Tibial artery (tissue), 4 donors: ENCODE data around the gene URB1.

ENCODE experiments used
- DNase-seq, 2 donors: peaks; one replicate each; pipeline ENCODE4 v3.0.0-alpha.2; 2019
- H3K27ac ChIP-seq, 2 donors: fragments of 200-600 bp; sonication (generic) in 1 of 2; 1 replicate in 1 of 2; 2 replicates in 1 of 2; pipeline ENCODE4 v1.5.1; 2018 to 2019; ENCODE audit warnings: mild to moderate bottlenecking in 1 of 2
- H3K27me3 ChIP-seq, 2 donors: fragments of 200-600 bp; sonication (generic) in 1 of 2; one replicate each; pipeline versions ENCODE4 v1.5.1 to v1.6.0; 2016 to 2019
- H3K36me3 ChIP-seq, 3 donors: fragments of 200-600 bp; sonication (generic) in 2 of 3; one replicate each; pipeline ENCODE4 v1.5.1; 2016 to 2019; ENCODE audit warnings: mild to moderate bottlenecking in 2 of 3
- H3K4me1 ChIP-seq, 4 donors: fragments of 200-600 bp; sonication (generic) in 2 of 4; 1 replicate in 3 of 4; 2 replicates in 1 of 4; pipeline ENCODE4 v1.5.1; 2016 to 2019
- H3K4me3 ChIP-seq, 2 donors: fragments of 200-600 bp; sonication (generic) in 1 of 2; 1 replicate in 1 of 2; 2 replicates in 1 of 2; pipeline ENCODE4 v1.5.1; 2018 to 2019; ENCODE audit warnings: mild to moderate bottlenecking in 2 of 2
- H3K9me3 ChIP-seq, 3 donors: fragments of 200-600 bp; sonication (generic) in 1 of 3; one replicate each; pipeline ENCODE4 v1.5.1; 2016 to 2019
- CTCF ChIP-seq, 2 experiments: fragments of 200-600 bp in 1 of 2; fragments of 450-650 bp in 1 of 2; IDR thresholded peaks; one replicate each; pipeline ENCODE4 v1.5.1; 2017 to 2019; ENCODE audit warnings: antibody characterized with exemption in 2 of 2, mild to moderate bottlenecking in 1 of 2, moderate library complexity in 1 of 2
- intact Hi-C: fragments of 100-400 bp; cut with DNase I; formaldehyde crosslinking; loops from one replicate; pipeline ENCODE4 v1.15.0; 2023; ENCODE audit warnings: low total_unique reads

Gene URB1

DNA sequence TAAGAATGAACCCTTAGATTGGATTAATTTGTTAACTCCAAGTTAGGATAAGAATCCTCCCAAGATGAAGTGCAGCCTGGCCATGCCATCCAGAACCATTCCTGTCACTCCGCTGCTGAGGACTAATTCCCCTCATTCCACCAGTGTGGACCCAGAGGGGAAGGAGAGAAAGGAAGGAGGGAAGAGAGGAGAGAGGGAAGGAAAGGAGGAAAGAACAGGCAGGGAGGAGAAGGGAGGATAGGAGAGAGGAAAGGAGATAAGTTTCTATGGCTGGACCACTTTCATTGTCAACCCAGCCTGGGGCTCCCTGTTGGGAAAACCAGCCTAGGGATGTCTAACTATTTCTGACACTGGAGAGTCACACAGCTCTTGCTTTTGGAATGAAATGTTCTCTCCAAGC is 89.4 kb downstream of the URB1 start:
- Histone ChIP-seq H3K36me3 (peaks cover 0 to 6% (median under 1%) of the 10 kb centered on the region in 3 donors), H3K27ac (no peak overlapping the region), H3K4me3 (no peak overlapping the region), H3K9me3 (no peaks in the 10 kb centered on the region), H3K27me3 (no peaks in the 10 kb centered on the region), H3K4me1 (no peaks in the 10 kb centered on the region)
- intact Hi-C loops = no loop called here
- DNase-seq = no peak
- no peak for TF ChIP-seq CTCF (IDR thresholded peaks at IDR 0.05)

DNA sequence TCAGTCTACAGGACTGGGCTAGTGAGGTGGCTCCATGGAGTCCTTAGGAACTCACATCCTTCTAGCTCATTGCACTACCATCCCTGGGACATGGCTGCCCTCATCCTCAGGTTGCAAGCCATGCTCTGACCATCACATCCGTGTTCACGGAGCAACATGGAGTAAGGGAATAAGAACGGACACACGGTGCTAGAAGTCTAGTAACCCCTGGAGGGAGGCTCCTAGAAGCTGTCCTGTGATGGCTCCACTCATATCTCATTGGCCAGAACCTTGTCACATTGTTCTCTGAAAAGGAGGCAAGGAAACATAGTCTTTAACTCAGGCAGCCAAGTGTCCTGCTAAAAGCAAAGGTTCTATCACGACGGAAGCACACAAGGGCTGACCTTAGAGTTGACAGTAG is 90.3 kb downstream of the URB1 start:
- H3K4me3 ChIP-seq = no peak overlapping the region
- no peaks in the 10 kb centered on the region for H3K4me1 ChIP-seq
- intact Hi-C loops = no loop called here
- no peak for DNase-seq
- no peak for TF ChIP-seq CTCF (IDR thresholded peaks at IDR 0.05)
- H3K36me3 ChIP-seq = no peaks in the 10 kb centered on the region
- no peaks in the 10 kb centered on the region for H3K9me3 ChIP-seq
- H3K27ac ChIP-seq = no peak overlapping the region
- H3K27me3 ChIP-seq = no peaks in the 10 kb centered on the region

- H3K27ac ChIP-seq = no peak overlapping the region
- no peak overlapping the region for H3K4me3 ChIP-seq
- H3K27me3 ChIP-seq = no peaks in the 10 kb centered on the region
- no peak for DNase-seq
- H3K36me3 ChIP-seq = no peaks in the 10 kb centered on the region
- intact Hi-C loops = no loop called here
- no peak for TF ChIP-seq CTCF (IDR thresholded peaks at IDR 0.05)
- no peaks in the 10 kb centered on the region for H3K9me3 ChIP-seq
- no peaks in the 10 kb centered on the region for H3K4me1 ChIP-seq
Measured at GRCh38 chr21:32301596-32301995, 91.2 kb downstream of the URB1 start.

- H3K27ac ChIP-seq = no peak overlapping the region
- no peak for TF ChIP-seq CTCF (IDR thresholded peaks at IDR 0.05)
Measured at GRCh38 chr21:32300117-32300681, 92.6 kb downstream of the URB1 start.

DNA sequence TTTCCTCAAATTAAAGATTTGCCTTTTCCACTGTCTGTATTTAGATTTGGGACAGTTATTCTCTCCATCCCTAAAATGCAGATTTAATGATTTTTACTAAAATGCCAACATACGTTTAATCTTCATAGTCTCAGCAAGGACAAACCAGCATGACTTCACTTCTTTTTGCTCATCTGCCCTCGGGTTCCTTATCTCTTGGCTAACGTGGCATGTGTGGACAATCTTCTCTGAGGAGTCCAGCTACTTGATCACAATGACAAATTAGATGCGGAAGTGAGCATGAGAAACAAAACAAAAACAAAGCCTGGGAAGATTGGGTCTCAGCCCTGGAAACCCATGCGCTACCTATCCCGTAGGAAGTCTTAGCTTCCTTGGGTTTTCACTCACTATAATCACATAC is 93.1 kb downstream of the URB1 start:
- Histone ChIP-seq H3K4me3 (no peak overlapping the region), H3K36me3 (no peaks in the 10 kb centered on the region), H3K4me1 (no peaks in the 10 kb centered on the region), H3K27me3 (no peaks in the 10 kb centered on the region), H3K9me3 (no peaks in the 10 kb centered on the region), H3K27ac (no peak overlapping the region)
- no peak for DNase-seq
- no peak for TF ChIP-seq CTCF (IDR thresholded peaks at IDR 0.05)
- intact Hi-C loops = no loop called here

More at GRCh38 chr21:32300117-32300681, 92.6 kb downstream of the URB1 start:
- intact Hi-C loops = no loop called here
- Histone ChIP-seq H3K9me3 (no peaks in the 10 kb centered on the region), H3K4me1 (no peaks in the 10 kb centered on the region), H3K36me3 (no peaks in the 10 kb centered on the region), H3K4me3 (no peak overlapping the region), H3K27me3 (no peaks in the 10 kb centered on the region)
- DNase-seq = no peak

DNA sequence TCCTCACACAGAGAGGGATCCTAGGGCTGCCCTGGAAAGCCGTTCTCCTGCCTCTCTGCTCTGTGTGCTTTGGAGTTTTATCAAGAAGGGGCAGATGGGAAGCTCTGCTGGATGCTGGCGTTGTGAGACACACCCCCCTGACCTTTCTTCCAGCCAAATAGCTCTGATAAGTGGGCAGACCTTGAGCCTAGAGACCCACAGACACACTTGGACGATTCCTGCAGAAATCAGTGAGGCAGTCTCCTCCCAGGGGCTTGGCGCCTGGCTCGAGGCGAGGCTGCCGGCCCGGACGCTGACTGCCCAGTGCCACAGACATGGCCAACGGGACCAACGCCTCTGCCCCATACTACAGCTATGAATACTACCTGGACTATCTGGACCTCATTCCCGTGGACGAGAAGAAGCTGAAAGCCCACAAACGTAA is 94.1 kb downstream of the URB1 start, which contains the start of gene MRAP:
Gene MRAP, plus strand, starts transcription at position 198 of the 424 bp plus-strand sequence. Its CDS starts 117 bp downstream, at position 315.
- no peak for DNase-seq
- intact Hi-C loops = no loop called here
- H3K27ac ChIP-seq = no peak within 1 kb of the TSS

More for the DNA sequence above, 94.1 kb downstream of the URB1 start, which contains the start of gene MRAP:
- H3K9me3 ChIP-seq = no peaks in the 10 kb centered on the region
- no peak for TF ChIP-seq CTCF (IDR thresholded peaks at IDR 0.05)
- H3K36me3 ChIP-seq = no peaks in the 10 kb centered on the region
- H3K27me3 ChIP-seq = no peaks in the 10 kb centered on the region
- no peak within 1 kb of the TSS for H3K4me3 ChIP-seq
- no peaks in the 10 kb centered on the region for H3K4me1 ChIP-seq
